Retinal pigment epithelial cell (primary cell): ENCODE measurements around the gene FRMD1.

Experiments
- DNase-seq: peaks from one replicate; pipeline ENCODE4 v3.0.0-alpha.2; 2010; ENCODE audit warnings: low read depth
- H3K4me3 ChIP-seq: 2 replicates; pipeline ENCODE4 v1.5.1; 2011; ENCODE audit warnings: mild to moderate bottlenecking, low read length, control low read depth, moderate library complexity
- CTCF ChIP-seq: conservative IDR thresholded peaks from 2 replicates; pipeline ENCODE4 v1.5.1; 2011; ENCODE audit warnings: low read depth, low read length, control low read depth, inconsistent platforms

Gene FRMD1

DNA sequence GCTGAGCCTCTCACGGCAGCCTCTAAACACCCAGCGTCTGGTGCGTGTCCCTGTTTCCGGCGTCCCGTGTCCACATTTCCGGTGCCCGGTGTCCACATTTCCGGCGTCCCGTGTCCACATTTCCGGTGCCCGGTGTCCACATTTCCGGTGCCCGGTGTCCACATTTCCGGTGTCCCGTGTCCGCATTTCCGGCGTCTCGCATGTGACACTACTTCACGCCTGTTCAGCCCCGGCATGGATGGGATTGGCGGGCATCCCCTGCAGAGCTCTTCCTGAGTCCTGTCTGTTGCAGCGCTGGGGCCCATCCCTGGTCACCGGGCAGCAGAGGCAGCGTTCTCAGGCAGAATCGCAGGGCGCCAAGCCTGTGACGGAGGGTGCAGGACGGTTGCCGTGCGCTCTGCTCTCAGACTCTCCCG is 3.2 kb downstream of the FRMD1 start:
- H3K4me3 ChIP-seq = no peak overlapping the region
- no peak for TF ChIP-seq CTCF
- no peak for DNase-seq

GRCh38 chr6:168075216-168075615 is 3.8 kb downstream of the FRMD1 start:
- no peak for DNase-seq
- TF ChIP-seq CTCF = no peak
- no peak overlapping the region for H3K4me3 ChIP-seq

- TF ChIP-seq CTCF = no peak
Measured at GRCh38 chr6:168073937-168074730, 4.9 kb downstream of the FRMD1 start.

DNA sequence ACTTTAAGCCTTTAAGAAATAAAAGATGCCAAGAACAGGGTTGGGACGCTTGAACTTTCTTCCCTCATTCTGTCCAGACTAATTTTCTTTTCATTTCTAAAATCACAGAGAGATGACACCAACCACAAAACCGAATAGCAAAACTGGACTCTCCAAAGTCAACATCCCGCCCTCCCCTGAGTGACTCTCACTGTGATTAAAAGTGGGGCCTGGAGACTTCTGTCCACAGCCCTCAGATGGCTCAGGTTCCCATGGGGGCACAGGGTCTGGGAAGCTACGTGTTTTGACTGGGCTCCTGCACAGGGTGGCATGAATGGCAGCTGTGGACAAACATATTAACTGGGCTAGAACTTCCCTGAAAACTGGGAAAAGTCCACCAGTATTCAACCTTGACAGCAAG is 6.3 kb downstream of the FRMD1 start:
- H3K4me3 ChIP-seq = no peak overlapping the region
- TF ChIP-seq CTCF = no peak
- no peak for DNase-seq

More at GRCh38 chr6:168073937-168074730, 4.9 kb downstream of the FRMD1 start:
- no peak overlapping the region for H3K4me3 ChIP-seq
- no peak for DNase-seq

- no peak for DNase-seq
- TF ChIP-seq CTCF = no peak
- H3K4me3 ChIP-seq = no peak overlapping the region
Measured at GRCh38 chr6:168072261-168072660, 6.8 kb downstream of the FRMD1 start.

DNA sequence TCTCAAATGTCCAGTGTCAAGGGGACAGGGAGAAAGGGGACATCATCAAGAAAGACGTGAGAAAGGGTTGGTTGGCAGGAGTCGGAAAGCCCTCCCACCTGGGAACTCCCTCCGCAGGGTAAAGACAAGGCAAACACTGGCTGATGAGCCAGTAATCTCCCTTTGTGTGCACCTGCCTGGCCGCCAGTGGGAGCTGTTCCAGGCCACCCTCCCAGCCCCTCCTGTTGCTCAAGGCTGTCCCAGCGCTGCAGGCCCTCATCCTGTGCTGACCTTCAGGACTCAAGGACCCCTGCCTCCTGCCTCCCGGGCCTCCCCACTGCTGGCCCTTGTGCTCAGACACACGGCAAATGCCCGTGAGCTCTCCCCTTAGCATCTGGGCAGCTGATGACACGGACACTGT is 7.4 kb downstream of the FRMD1 start:
- H3K4me3 ChIP-seq = no peak overlapping the region
- TF ChIP-seq CTCF = no peak
- no peak for DNase-seq

- TF ChIP-seq CTCF = no peak
- DNase-seq = no peak
- no peak overlapping the region for H3K4me3 ChIP-seq
Measured at GRCh38 chr6:168070804-168071203, 8.2 kb downstream of the FRMD1 start.
